GM12892 (cell line): ENCODE measurements around the gene GET4.

Source experiments
- POLR2A ChIP-seq: IDR thresholded peaks from 2 replicates; pipeline ENCODE4 v1.6.1; 2011; ENCODE audit warnings: low read depth, low read length, control low read depth
- POLR2AphosphoS5 ChIP-seq: IDR thresholded peaks from 2 replicates; pipeline ENCODE4 v1.6.1; 2011; ENCODE audit warnings: low read depth, low read length, control low read depth
- TAF1 ChIP-seq: IDR thresholded peaks from 2 replicates; pipeline ENCODE4 v1.6.1; 2011; ENCODE audit warnings: low read depth, mild to moderate bottlenecking, control low read depth, low read length, borderline replicate concordance

- TF ChIP-seq POLR2A (no peak), POLR2AphosphoS5 (no peak), TAF1 (no peak)
Observed at GRCh38 chr7:841943-842342, 34.4 kb upstream of the GET4 start.
